Tibial nerve (tissue), 4 donors: ENCODE data around the gene E2F6.

Experiments used
- CTCF ChIP-seq, 5 experiments: fragments of 200-600 bp in 3 of 5; fragments of 450-650 bp in 2 of 5; sonication (generic) in 3 of 5; IDR thresholded peaks; one replicate each; pipeline ENCODE4 v1.5.1; 2016 to 2019; ENCODE audit warnings: antibody characterized with exemption in 5 of 5, mild to moderate bottlenecking in 3 of 5, moderate library complexity in 2 of 5
- EP300 ChIP-seq, 2 donors: sonication (generic); formaldehyde crosslinking; IDR thresholded peaks; one replicate each; pipeline ENCODE4 v1.6.1; 2017; ENCODE audit warnings: antibody characterized with exemption in 2 of 2, mild to moderate bottlenecking in 1 of 2
- POLR2A ChIP-seq, 2 donors: fragments of 450-650 bp; IDR thresholded peaks; one replicate each; pipeline ENCODE4 v1.6.1; 2017; ENCODE audit warnings: antibody characterized with exemption in 2 of 2, mild to moderate bottlenecking in 2 of 2, moderate library complexity in 2 of 2

- TF ChIP-seq POLR2A (IDR thresholded peaks at IDR 0.05) = no peak
- TF ChIP-seq CTCF (IDR thresholded peaks at IDR 0.05) = no peak
- TF ChIP-seq EP300 (IDR thresholded peaks at IDR 0.05) = no peak
Observed at GRCh38 chr2:11434443-11434842, 31.5 kb downstream of the E2F6 start.
